Esophagus muscularis mucosa (tissue), 4 donors: Measurements from ENCODE around the gene TSEN15. TPM values are rescaled to one million over a fixed set of nuclear protein-coding genes. Genes with fewer than 3 reads are reported as not detected.
"Not testable (repeated sequence)": the region's sequence is repeated elsewhere in the genome, so short reads cannot be mapped to it uniquely, and the experiment has no call there.

Source experiments
- DNase-seq: peaks from one replicate; pipeline ENCODE4 v3.0.0-alpha.2; 2017; ENCODE audit errors: extremely low spot score
- H3K27ac ChIP-seq, 4 donors: fragments of 200-600 bp; sonication (generic); replicated peaks in 1 of 4; 1 replicate in 3 of 4; 2 replicates in 1 of 4; pipeline ENCODE4 v1.5.1; 2016 to 2019; ENCODE audit warnings: mild to moderate bottlenecking in 1 of 4
- H3K27me3 ChIP-seq, 4 donors: fragments of 200-600 bp; sonication (generic); one replicate each; pipeline versions ENCODE4 v1.5.1 to v1.6.0; 2016 to 2019
- H3K36me3 ChIP-seq, 4 donors: fragments of 200-600 bp; sonication (generic); one replicate each; pipeline ENCODE4 v1.5.1; 2016 to 2019
- H3K4me1 ChIP-seq, 4 donors: fragments of 200-600 bp; sonication (generic); one replicate each; pipeline ENCODE4 v1.5.1; 2016 to 2019
- H3K4me3 ChIP-seq, 4 donors: fragments of 200-600 bp; sonication (generic); 1 replicate in 2 of 4; 2 replicates in 2 of 4; pipeline ENCODE4 v1.5.1; 2016 to 2019; ENCODE audit warnings: mild to moderate bottlenecking in 4 of 4, moderate library complexity in 1 of 4
- H3K9me3 ChIP-seq, 4 donors: fragments of 200-600 bp; sonication (generic); 1 replicate in 3 of 4; 2 replicates in 1 of 4; pipeline ENCODE4 v1.5.1; 2016 to 2019
- CTCF ChIP-seq, 3 experiments: fragments of 200-600 bp in 2 of 3; fragments of 450-650 bp in 1 of 3; sonication (generic) in 2 of 3; IDR thresholded peaks; one replicate each; pipeline ENCODE4 v1.5.1; 2017 to 2019; ENCODE audit warnings: antibody characterized with exemption in 3 of 3, mild to moderate bottlenecking in 2 of 3, moderate library complexity in 1 of 3
- EP300 ChIP-seq: sonication (generic); formaldehyde crosslinking; IDR thresholded peaks from one replicate; pipeline ENCODE4 v1.6.1; 2017; ENCODE audit warnings: antibody characterized with exemption
- POLR2A ChIP-seq: fragments of 450-650 bp; IDR thresholded peaks from one replicate; pipeline ENCODE4 v1.6.1; 2017; ENCODE audit warnings: antibody characterized with exemption, moderate library complexity, mild to moderate bottlenecking, low read depth
- POLR2AphosphoS5 ChIP-seq, 2 donors: sonication (generic); formaldehyde crosslinking; IDR thresholded peaks; one replicate each; pipeline ENCODE4 v1.6.1; 2017; ENCODE audit warnings: antibody characterized with exemption in 2 of 2
- WGBS: methylation state at CpG from one replicate; pipeline ENCODE4 v1.1.5; 2018; 5-methylcytosine and 5-hydroxymethylcytosine counted together
- intact Hi-C: fragments of 100-400 bp; cut with DNase I; formaldehyde crosslinking; loops from one replicate; pipeline ENCODE4 v1.15.1; 2023
- total RNA-seq, 4 donors: library from RNA; depleted of rRNA; stranded (reverse); fragments of >200 nt; gene quantifications; one replicate each; pipeline versions ENCODE4 v1.1.0 to v1.2.1, GENCODE V29; 2016

TSEN15 gene
- total RNA-seq, 4 donors from 2014 or later, result 27.3 to 52.3 (median 33.4) TPM

- Histone ChIP-seq H3K36me3 (no peaks in the 10 kb centered on the region), H3K4me3 (no peak overlapping the region), H3K4me1 (no peaks in the 10 kb centered on the region), H3K27ac (no peak overlapping the region), H3K9me3 (no peaks in the 10 kb centered on the region), H3K27me3 (no peaks in the 10 kb centered on the region)
- no peak for DNase-seq
- intact Hi-C loops, result no loop called here
- TF ChIP-seq EP300 (no peak), CTCF (IDR thresholded peaks at IDR 0.05) (no peak), POLR2AphosphoS5 (IDR thresholded peaks at IDR 0.05) (no peak), POLR2A (no peak)
Measured at GRCh38 chr1:184085667-184086066, 34.1 kb downstream of the TSEN15 start.

GRCh38 chr1:184088037-184088436, 36.5 kb downstream of the TSEN15 start:
- Histone ChIP-seq H3K36me3 (no peaks in the 10 kb centered on the region), H3K27ac (no peak overlapping the region), H3K4me3 (no peak overlapping the region), H3K4me1 (no peaks in the 10 kb centered on the region), H3K27me3 (no peaks in the 10 kb centered on the region), H3K9me3 (no peaks in the 10 kb centered on the region)
- TF ChIP-seq POLR2A (no peak), CTCF (IDR thresholded peaks at IDR 0.05) (no peak), POLR2AphosphoS5 (IDR thresholded peaks at IDR 0.05) (no peak), EP300 (no peak)
- 94% methylated on average over 7 of the region's 8 CpGs for WGBS
- intact Hi-C loops, result no loop called here
- DNase-seq, result no peak

GRCh38 chr1:184093071-184093470, 41.5 kb downstream of the TSEN15 start:
- TF ChIP-seq EP300 (no peak), CTCF (IDR thresholded peaks at IDR 0.05) (no peak), POLR2AphosphoS5 (IDR thresholded peaks at IDR 0.05) (no peak), POLR2A (no peak)
- no peaks in the 10 kb centered on the region for H3K27me3 ChIP-seq
- WGBS, result 94% methylated on average over 2 of the region's 2 CpGs
- no peak overlapping the region for H3K27ac ChIP-seq
- H3K4me3 ChIP-seq, result no peak overlapping the region
- intact Hi-C loops, result no loop called here
- no peaks in the 10 kb centered on the region for H3K36me3 ChIP-seq
- DNase-seq, result no peak
- no peaks in the 10 kb centered on the region for H3K9me3 ChIP-seq
- no peaks in the 10 kb centered on the region for H3K4me1 ChIP-seq

- Histone ChIP-seq H3K36me3 (no peaks in the 10 kb centered on the region), H3K4me3 (no peak overlapping the region), H3K9me3 (no peaks in the 10 kb centered on the region), H3K27ac (no peak overlapping the region), H3K27me3 (no peaks in the 10 kb centered on the region), H3K4me1 (no peaks in the 10 kb centered on the region)
- 100% methylated on average over 1 of the region's 1 CpG for WGBS
- intact Hi-C loops, result no loop called here
- DNase-seq, result no peak
- no peak for TF ChIP-seq CTCF (IDR thresholded peaks at IDR 0.05)
- no peak for TF ChIP-seq EP300
- TF ChIP-seq POLR2AphosphoS5 (IDR thresholded peaks at IDR 0.05), result no peak
- TF ChIP-seq POLR2A, result no peak
Measured at GRCh38 chr1:184096005-184096404, 44.5 kb downstream of the TSEN15 start.

- H3K9me3 ChIP-seq, H3K4me3 ChIP-seq, H3K36me3 ChIP-seq, intact Hi-C loops, H3K4me1 ChIP-seq, H3K27ac ChIP-seq, DNase-seq, H3K27me3 ChIP-seq: not testable (repeated sequence)
- 95% methylated on average over 5 of the region's 5 CpGs for WGBS
Measured at GRCh38 chr1:184096580-184096979, 45.0 kb downstream of the TSEN15 start.
